Skin of body (tissue), 2 donors: Measurements from ENCODE around the gene C9orf78. TPM values are rescaled to one million over a fixed set of nuclear protein-coding genes. Genes with fewer than 3 reads are reported as not detected.

ENCODE experiments used
- DNase-seq: peaks from one replicate; lab custom pipeline; 2025; lab: John Stamatoyannopoulos, UW
- total RNA-seq: library from RNA; depleted of rRNA; stranded (reverse); fragments of >200 nt; gene quantifications from one replicate; pipeline ENCODE4 v1.2.3, GENCODE V29; 2014

C9orf78 gene, protein sequence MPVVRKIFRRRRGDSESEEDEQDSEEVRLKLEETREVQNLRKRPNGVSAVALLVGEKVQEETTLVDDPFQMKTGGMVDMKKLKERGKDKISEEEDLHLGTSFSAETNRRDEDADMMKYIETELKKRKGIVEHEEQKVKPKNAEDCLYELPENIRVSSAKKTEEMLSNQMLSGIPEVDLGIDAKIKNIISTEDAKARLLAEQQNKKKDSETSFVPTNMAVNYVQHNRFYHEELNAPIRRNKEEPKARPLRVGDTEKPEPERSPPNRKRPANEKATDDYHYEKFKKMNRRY
- total RNA-seq = 38.4 TPM

GRCh38 chr9:129835128-129835859, at the start of gene C9orf78, which contains the start of gene USP20:
TSS of gene C9orf78 (minus strand) at chr9:129835275. CDS start at chr9:129835221, 54 bp downstream.
TSS of gene USP20 (plus strand) at chr9:129835458. CDS start at chr9:129852556, 17,098 bp downstream.
- DNase-seq = peak; percentile 94

GRCh38 chr9:129884220-129885017, 49.3 kb upstream of the C9orf78 start:
- peak; percentile 49 for DNase-seq

- no peak for DNase-seq
Measured at GRCh38 chr9:129881547-129882324, 46.7 kb upstream of the C9orf78 start.

DNA sequence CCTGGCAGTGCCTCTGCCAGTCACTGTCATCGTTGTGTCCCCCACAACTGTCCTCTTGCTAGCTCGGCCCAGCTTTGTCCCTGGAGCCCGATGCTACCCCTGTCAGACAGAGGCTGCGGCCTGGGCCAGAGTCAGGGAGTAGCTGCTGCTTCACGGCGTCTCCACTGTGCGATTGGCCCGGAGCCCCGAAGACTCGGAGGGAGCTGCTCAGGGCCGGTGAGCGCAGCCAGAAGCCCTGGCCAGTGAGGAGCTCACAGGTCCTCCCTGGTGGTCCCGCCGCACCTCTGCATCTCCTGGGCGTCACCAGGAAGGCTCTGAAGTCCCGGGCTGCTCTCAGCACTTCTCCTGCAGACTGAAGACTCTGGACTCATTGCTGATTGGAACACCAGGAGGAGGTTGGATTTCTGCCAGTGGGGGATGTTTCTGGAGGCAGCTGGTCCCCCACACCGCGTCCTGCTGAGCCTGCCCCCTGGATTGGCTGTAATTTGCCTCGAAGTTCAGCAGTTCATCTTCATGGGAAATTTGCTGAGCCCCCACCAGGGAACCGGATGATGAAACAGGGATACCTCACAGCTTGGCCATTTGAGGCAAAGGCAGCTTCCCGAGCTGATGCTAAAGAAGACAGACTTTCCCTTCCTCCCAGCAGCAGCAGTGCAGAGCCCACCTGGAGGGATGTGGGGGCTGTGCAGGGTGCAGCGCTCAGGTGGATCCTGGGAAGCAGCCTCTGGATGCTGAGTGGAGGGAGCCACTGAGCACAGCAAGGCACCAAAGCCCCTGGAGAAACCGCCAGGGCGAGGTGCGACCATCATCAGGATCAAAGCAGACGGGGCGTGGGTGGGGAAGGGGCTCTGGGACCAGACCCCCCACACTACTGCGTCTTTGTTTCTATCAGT, 45.8 kb upstream of the C9orf78 start:
- DNase-seq = peak; percentile 37

DNA sequence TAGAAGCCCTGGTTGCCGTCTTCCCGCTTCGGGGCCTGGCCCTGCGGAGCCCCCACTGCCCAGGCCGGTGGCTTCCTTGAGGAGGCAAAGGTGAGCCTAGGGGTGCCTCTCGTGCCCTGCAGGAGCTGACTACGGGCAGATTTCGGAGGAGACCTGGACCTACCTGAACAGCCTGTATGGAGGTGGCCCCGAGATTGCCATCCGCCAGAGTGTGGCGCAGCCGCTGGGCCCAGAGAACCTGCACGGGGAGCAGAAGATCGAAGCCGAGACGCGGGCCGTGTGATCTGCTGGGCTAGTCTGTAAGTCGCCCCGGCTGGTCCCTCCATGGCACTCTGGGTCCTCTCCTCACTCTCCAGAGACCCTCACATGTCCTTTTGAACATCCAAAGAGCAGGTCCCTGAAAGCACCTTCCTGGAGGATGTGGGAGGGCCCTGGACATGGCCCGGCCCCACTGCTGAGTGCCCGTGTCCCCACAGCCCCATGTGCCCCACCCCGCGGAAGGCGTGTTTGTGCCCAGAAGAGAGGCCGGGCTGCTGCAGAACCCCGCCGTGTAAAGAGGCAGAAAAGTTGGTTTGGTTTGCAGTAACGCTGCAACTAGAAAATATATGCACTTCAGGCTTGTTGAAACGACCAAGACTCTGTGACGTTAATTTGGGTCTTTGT, 45.0 kb upstream of the C9orf78 start:
- no peak for DNase-seq

DNA sequence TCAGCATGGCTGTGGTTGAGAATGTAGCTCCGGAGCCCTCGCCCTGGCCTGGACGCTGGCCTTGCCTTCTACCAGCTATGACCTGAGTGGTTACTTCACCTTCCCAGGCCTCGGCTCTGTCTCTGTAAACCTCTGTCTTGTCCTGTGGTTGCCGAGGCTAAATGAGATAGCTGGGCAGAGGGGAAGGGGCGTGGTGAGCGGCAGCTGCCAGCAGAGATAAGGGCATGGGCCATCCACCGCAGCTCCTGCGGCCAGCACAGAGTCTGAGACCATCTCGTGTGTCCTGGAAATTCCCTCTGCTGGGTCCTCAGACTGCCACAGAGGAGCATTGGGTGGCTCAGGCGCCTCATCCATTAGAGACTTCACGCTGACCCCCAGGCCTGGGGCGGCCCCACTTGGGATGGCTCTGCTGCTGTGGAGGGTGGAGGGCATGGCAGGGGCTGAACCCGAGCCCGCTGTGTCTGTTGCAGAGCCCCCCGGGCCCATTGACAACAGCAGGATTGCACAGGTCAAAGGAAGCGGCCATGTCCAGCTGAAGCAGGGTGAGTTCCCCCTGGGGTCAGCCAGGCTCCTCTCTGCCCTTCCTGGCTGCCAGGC, 44.1 kb upstream of the C9orf78 start:
- DNase-seq = no peak

- DNase-seq = no peak
Measured at GRCh38 chr9:129878291-129878690, 43.2 kb upstream of the C9orf78 start.

DNA sequence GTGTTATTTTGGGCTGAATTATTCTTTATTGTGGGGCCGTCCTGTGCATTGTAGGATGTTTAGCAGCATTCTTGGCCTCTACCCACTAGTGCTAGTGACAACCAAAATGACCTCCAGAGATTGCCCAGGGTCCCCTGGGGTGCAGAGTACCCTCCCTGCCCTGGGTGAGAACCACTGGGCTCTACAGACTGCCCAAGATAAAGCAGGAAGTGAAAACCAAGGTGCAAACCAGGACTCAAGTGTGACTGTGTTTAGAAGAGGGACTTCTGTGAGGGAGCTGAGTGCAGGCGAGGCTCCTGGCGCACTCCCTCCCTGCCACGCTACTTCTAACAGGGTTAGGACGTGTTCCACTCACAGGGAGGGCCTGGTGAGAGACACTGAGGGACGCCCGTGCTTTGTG, 41.7 kb upstream of the C9orf78 start:
- no peak for DNase-seq

GRCh38 chr9:129875687-129876395, 40.8 kb upstream of the C9orf78 start:
- DNase-seq = no peak

- DNase-seq = no peak
Measured at GRCh38 chr9:129875181-129875611, 40.1 kb upstream of the C9orf78 start.

DNA sequence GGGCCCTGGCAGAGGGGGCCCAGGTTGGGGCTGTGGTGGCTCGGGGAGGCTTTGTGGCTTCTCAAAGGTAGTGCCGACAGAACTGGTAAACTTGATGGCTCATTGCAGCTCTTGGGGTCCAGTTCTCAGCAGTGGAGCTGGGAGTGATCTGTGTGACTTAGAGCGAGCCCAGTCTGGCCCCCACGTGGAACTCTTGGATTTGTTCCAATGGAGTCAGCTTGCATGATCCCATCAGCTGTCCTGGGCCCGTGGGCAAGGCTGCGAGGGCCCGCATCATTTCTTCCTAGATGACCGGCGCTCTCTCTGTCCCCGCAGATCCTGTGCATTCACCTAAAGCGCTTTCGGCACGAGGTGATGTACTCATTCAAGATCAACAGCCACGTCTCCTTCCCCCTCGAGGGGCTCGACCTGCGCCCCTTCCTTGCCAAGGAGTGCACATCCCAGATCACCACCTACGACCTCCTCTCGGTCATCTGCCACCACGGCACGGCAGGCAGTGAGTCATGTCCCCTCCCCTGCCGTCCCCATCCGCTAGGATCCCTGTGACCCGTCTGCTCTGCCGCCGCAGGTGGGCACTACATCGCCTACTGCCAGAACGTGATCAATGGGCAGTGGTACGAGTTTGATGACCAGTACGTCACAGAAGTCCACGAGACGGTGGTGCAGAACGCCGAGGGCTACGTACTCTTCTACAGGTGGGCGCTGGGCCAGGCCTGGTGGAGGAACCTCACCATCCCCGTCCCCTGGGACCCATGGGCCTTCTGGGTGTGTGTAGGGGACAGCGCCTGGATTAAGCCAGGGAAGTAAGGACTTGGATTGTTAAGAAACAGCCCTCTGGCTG, 39.4 kb upstream of the C9orf78 start:
- DNase-seq = no peak

- DNase-seq = no peak
Measured at GRCh38 chr9:129873563-129874190, 38.6 kb upstream of the C9orf78 start.

DNA sequence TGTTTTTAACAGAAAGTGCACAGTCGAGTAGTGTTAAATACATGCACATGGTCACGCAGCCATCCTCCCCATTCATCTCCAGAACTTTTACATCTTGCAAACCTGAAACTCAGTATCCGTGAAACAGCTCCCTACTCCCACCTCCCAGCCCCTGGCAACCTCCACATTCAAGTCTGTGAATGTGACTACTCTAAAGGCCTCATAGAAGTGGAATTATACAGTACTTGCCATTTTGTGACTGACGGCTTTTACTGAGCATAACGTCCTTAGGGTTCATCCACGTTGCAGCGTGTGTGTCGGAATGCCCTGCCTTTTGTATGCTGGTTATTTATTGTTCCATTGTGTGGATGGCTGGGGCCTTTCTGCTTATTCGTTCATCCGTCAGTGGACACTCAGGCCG, 36.0 kb upstream of the C9orf78 start:
- DNase-seq = no peak

DNA sequence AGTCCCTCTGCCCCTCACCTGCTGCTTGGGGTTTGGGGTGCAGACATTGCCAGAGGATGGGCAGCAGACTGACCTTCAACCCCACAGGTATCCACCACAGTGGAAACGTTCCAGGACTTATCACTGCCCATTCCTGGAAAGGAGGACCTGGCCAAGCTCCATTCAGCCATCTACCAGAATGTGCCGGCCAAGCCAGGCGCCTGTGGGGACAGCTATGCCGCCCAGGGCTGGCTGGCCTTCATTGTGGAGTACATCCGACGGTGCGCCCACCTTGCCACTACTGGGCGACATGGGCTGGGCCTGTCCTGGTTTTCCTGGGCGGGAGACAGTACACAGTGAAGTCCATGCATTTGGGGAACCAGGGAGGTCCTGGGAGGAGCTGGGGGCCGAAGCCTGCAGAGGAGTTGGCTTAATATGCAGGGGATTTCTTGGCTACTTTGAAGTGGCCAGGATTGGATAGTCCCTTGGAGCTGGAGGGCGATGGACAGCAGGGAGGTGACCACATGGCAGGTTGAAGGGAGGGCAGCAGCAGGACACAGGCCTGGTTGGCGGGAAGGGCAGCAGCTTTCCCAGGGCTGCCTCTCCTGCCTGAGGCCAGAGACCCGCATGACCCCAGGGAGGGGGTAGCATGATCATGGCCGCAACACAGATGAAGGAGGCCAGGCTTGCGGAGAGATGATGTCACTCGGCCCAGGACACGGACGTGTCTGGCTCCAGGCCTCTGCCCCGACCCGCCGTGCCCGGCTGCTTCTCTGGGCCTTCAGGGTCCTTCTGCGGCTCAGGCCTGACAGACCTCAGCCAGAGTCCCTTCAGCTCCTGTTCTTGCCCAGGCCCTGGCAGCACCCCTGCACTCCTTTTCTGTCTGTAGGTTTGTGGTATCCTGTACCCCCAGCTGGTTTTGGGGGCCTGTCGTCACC, 34.8 kb upstream of the C9orf78 start:
- DNase-seq = no peak

DNA sequence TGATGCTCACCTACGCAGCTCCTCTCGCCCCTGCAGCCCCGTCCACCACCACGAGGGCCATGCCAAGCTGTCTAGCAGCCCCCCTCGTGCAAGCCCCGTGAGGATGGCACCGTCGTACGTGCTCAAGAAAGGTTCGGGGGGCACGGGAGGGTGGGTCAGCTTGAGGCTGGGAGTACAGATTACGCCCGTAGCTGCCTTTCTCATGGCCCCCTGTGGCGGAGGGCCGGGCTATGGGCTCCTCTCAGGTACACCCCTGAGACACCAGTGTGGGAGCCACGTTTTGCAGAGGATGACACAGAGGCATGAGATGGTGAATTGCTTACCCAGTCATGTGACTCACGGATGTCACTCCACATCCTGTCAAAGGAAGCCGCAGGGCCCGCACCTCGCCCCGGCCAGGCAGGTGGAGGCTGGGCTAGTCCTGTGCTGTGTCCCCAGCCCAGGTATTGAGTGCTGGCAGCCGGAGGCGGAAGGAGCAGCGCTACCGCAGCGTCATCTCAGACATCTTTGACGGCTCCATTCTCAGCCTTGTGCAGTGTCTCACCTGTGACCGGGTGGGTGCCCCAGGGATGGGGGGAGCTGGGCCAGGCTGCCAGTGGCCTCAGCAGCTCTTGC, 33.9 kb upstream of the C9orf78 start:
- no peak for DNase-seq
